ENCODE data around the gene CRHR2.
"Not testable (repeated sequence)": the region's sequence is repeated elsewhere in the genome, so short reads cannot be mapped to it uniquely, and the experiment has no call there.

Gene CRHR2

GRCh38 chr7:30644286-30644955 is 37.8 kb downstream of the CRHR2 start:
- no peak overlapping the region for H3K4me3 ChIP-seq (ENCODE audit: low read depth, low read length)
- no peak overlapping the region for H3K27ac ChIP-seq (ENCODE audit: low read depth, low read length)
- no peaks in the 10 kb centered on the region for H3K27me3 ChIP-seq (ENCODE audit: insufficient read depth, low read length)
- H2AFZ ChIP-seq (ENCODE audit: low read length, unreplicated experiment): no peak overlapping the region
- H3K36me3 ChIP-seq (ENCODE audit: insufficient read depth, low read length): peaks cover 3% of the 10 kb centered on the region; the same call in 1 of the 2 replicates
- no peaks in the 10 kb centered on the region for H3K79me2 ChIP-seq (ENCODE audit: control insufficient read depth, insufficient read depth, low read length, unreplicated experiment)
- no peaks in the 10 kb centered on the region for H3K4me1 ChIP-seq (ENCODE audit: control insufficient read depth, insufficient read depth, low read length, unreplicated experiment)

- no peaks in the 10 kb centered on the region for H3K79me2 ChIP-seq (ENCODE audit: control insufficient read depth, insufficient read depth, low read length, unreplicated experiment)
- no peak overlapping the region for H2AFZ ChIP-seq (ENCODE audit: low read length, unreplicated experiment)
- no peaks in the 10 kb centered on the region for H3K4me1 ChIP-seq (ENCODE audit: control insufficient read depth, insufficient read depth, low read length, unreplicated experiment)
- no peaks in the 10 kb centered on the region for H3K27me3 ChIP-seq (ENCODE audit: insufficient read depth, low read length)
- no peak overlapping the region for H3K27ac ChIP-seq (ENCODE audit: low read depth, low read length)
- H3K4me3 ChIP-seq (ENCODE audit: low read depth, low read length): no peak overlapping the region
- peaks cover 3% of the 10 kb centered on the region; the same call in 1 of the 2 replicates for H3K36me3 ChIP-seq (ENCODE audit: insufficient read depth, low read length)
Observed at GRCh38 chr7:30642789-30643188, 39.5 kb downstream of the CRHR2 start.

GRCh38 chr7:30642322-30642721 is 39.9 kb downstream of the CRHR2 start:
- H3K4me3 ChIP-seq (ENCODE audit: low read depth, low read length); H3K36me3 ChIP-seq (ENCODE audit: insufficient read depth, low read length); H2AFZ ChIP-seq (ENCODE audit: low read length, unreplicated experiment); H3K79me2 ChIP-seq (ENCODE audit: control insufficient read depth, insufficient read depth, low read length, unreplicated experiment); H3K27ac ChIP-seq (ENCODE audit: low read depth, low read length); H3K27me3 ChIP-seq (ENCODE audit: insufficient read depth, low read length); H3K4me1 ChIP-seq (ENCODE audit: control insufficient read depth, insufficient read depth, low read length, unreplicated experiment): not testable (repeated sequence)

GRCh38 chr7:30635798-30636197 is 46.5 kb downstream of the CRHR2 start:
- Histone ChIP-seq H3K4me3 (ENCODE audit: low read depth, low read length) (no peak overlapping the region), H2AFZ (ENCODE audit: low read length, unreplicated experiment) (no peak overlapping the region), H3K4me1 (ENCODE audit: control insufficient read depth, insufficient read depth, low read length, unreplicated experiment) (no peaks in the 10 kb centered on the region), H3K36me3 (ENCODE audit: insufficient read depth, low read length) (peaks cover 46% of the 10 kb centered on the region), H3K79me2 (ENCODE audit: control insufficient read depth, insufficient read depth, low read length, unreplicated experiment) (peaks cover 5% of the 10 kb centered on the region), H3K27ac (ENCODE audit: low read depth, low read length) (no peak overlapping the region), H3K27me3 (ENCODE audit: insufficient read depth, low read length) (no peaks in the 10 kb centered on the region)

GRCh38 chr7:30634634-30635201 is 47.5 kb downstream of the CRHR2 start:
- Histone ChIP-seq H3K27ac (ENCODE audit: low read depth, low read length) (no peak overlapping the region), H3K27me3 (ENCODE audit: insufficient read depth, low read length) (no peaks in the 10 kb centered on the region), H3K36me3 (ENCODE audit: insufficient read depth, low read length) (peaks cover 53% of the 10 kb centered on the region), H3K4me1 (ENCODE audit: control insufficient read depth, insufficient read depth, low read length, unreplicated experiment) (no peaks in the 10 kb centered on the region), H3K79me2 (ENCODE audit: control insufficient read depth, insufficient read depth, low read length, unreplicated experiment) (peaks cover 5% of the 10 kb centered on the region), H2AFZ (ENCODE audit: low read length, unreplicated experiment) (no peak overlapping the region), H3K4me3 (ENCODE audit: low read depth, low read length) (no peak overlapping the region)

GRCh38 chr7:30634193-30634626 is 48.0 kb downstream of the CRHR2 start:
- H3K79me2 ChIP-seq (ENCODE audit: control insufficient read depth, insufficient read depth, low read length, unreplicated experiment): peaks cover 5% of the 10 kb centered on the region
- H3K4me1 ChIP-seq (ENCODE audit: control insufficient read depth, insufficient read depth, low read length, unreplicated experiment): no peaks in the 10 kb centered on the region
- peaks cover 58% of the 10 kb centered on the region for H3K36me3 ChIP-seq (ENCODE audit: insufficient read depth, low read length)
- no peaks in the 10 kb centered on the region for H3K27me3 ChIP-seq (ENCODE audit: insufficient read depth, low read length)
- no peak overlapping the region for H2AFZ ChIP-seq (ENCODE audit: low read length, unreplicated experiment)
- no peak overlapping the region for H3K4me3 ChIP-seq (ENCODE audit: low read depth, low read length)
- no peak overlapping the region for H3K27ac ChIP-seq (ENCODE audit: low read depth, low read length)

GRCh38 chr7:30633223-30633622 is 49.0 kb downstream of the CRHR2 start:
- Histone ChIP-seq H3K27ac (ENCODE audit: low read depth, low read length) (no peak overlapping the region), H3K79me2 (ENCODE audit: control insufficient read depth, insufficient read depth, low read length, unreplicated experiment) (peaks cover 5% of the 10 kb centered on the region), H3K4me3 (ENCODE audit: low read depth, low read length) (no peak overlapping the region), H3K27me3 (ENCODE audit: insufficient read depth, low read length) (no peaks in the 10 kb centered on the region), H3K36me3 (ENCODE audit: insufficient read depth, low read length) (peaks cover 67% of the 10 kb centered on the region), H3K4me1 (ENCODE audit: control insufficient read depth, insufficient read depth, low read length, unreplicated experiment) (no peaks in the 10 kb centered on the region), H2AFZ (ENCODE audit: low read length, unreplicated experiment) (no peak overlapping the region)

- Histone ChIP-seq H3K27ac (ENCODE audit: low read depth, low read length) (no peak overlapping the region), H3K4me1 (ENCODE audit: control insufficient read depth, insufficient read depth, low read length, unreplicated experiment) (no peaks in the 10 kb centered on the region), H3K27me3 (ENCODE audit: insufficient read depth, low read length) (no peaks in the 10 kb centered on the region), H3K4me3 (ENCODE audit: low read depth, low read length) (no peak overlapping the region), H2AFZ (ENCODE audit: low read length, unreplicated experiment) (no peak overlapping the region), H3K36me3 (ENCODE audit: insufficient read depth, low read length) (peaks cover 76% of the 10 kb centered on the region), H3K79me2 (ENCODE audit: control insufficient read depth, insufficient read depth, low read length, unreplicated experiment) (peaks cover 5% of the 10 kb centered on the region)
Observed at GRCh38 chr7:30630986-30631385, 51.3 kb downstream of the CRHR2 start.

GRCh38 chr7:30627026-30627425 is 55.2 kb downstream of the CRHR2 start:
- Histone ChIP-seq H3K27ac (ENCODE audit: low read depth, low read length) (no peak overlapping the region), H3K79me2 (ENCODE audit: control insufficient read depth, insufficient read depth, low read length, unreplicated experiment) (peaks cover 3% of the 10 kb centered on the region), H3K36me3 (ENCODE audit: insufficient read depth, low read length) (peaks cover 70% of the 10 kb centered on the region), H2AFZ (ENCODE audit: low read length, unreplicated experiment) (no peak overlapping the region), H3K4me3 (ENCODE audit: low read depth, low read length) (no peak overlapping the region), H3K27me3 (ENCODE audit: insufficient read depth, low read length) (no peaks in the 10 kb centered on the region), H3K4me1 (ENCODE audit: control insufficient read depth, insufficient read depth, low read length, unreplicated experiment) (no peaks in the 10 kb centered on the region)

GRCh38 chr7:30625283-30625682 is 57.0 kb downstream of the CRHR2 start:
- Histone ChIP-seq H3K27ac (ENCODE audit: low read depth, low read length) (no peak overlapping the region), H3K4me3 (ENCODE audit: low read depth, low read length) (no peak overlapping the region), H3K79me2 (ENCODE audit: control insufficient read depth, insufficient read depth, low read length, unreplicated experiment) (no peaks in the 10 kb centered on the region), H3K4me1 (ENCODE audit: control insufficient read depth, insufficient read depth, low read length, unreplicated experiment) (no peaks in the 10 kb centered on the region), H3K36me3 (ENCODE audit: insufficient read depth, low read length) (peaks cover 70% of the 10 kb centered on the region), H3K27me3 (ENCODE audit: insufficient read depth, low read length) (no peaks in the 10 kb centered on the region), H2AFZ (ENCODE audit: low read length, unreplicated experiment) (no peak overlapping the region)

GRCh38 chr7:30618961-30619360 is 63.3 kb downstream of the CRHR2 start:
- Histone ChIP-seq H3K36me3 (ENCODE audit: insufficient read depth, low read length) (peaks cover 67% of the 10 kb centered on the region), H2AFZ (ENCODE audit: low read length, unreplicated experiment) (no peak overlapping the region), H3K79me2 (ENCODE audit: control insufficient read depth, insufficient read depth, low read length, unreplicated experiment) (peaks cover 39% of the 10 kb centered on the region), H3K27me3 (ENCODE audit: insufficient read depth, low read length) (no peaks in the 10 kb centered on the region), H3K4me1 (ENCODE audit: control insufficient read depth, insufficient read depth, low read length, unreplicated experiment) (no peaks in the 10 kb centered on the region), H3K4me3 (ENCODE audit: low read depth, low read length) (no peak overlapping the region), H3K27ac (ENCODE audit: low read depth, low read length) (no peak overlapping the region)
